Bone marrow (tissue), 2 donors: ENCODE measurements around the gene ISCU.
"Not testable (repeated sequence)": the region's sequence is repeated elsewhere in the genome, so short reads cannot be mapped to it uniquely, and the experiment has no call there.

ENCODE experiments used
- DNase-seq, 2 donors: peaks; one replicate each; lab custom pipeline; 2025; lab: John Stamatoyannopoulos, UW

Gene ISCU

GRCh38 chr12:108589028-108589839, 26.8 kb downstream of the ISCU start:
- no peak for DNase-seq

- DNase-seq: no peak
Observed at GRCh38 chr12:108589840-108590229, 27.4 kb downstream of the ISCU start.

DNA sequence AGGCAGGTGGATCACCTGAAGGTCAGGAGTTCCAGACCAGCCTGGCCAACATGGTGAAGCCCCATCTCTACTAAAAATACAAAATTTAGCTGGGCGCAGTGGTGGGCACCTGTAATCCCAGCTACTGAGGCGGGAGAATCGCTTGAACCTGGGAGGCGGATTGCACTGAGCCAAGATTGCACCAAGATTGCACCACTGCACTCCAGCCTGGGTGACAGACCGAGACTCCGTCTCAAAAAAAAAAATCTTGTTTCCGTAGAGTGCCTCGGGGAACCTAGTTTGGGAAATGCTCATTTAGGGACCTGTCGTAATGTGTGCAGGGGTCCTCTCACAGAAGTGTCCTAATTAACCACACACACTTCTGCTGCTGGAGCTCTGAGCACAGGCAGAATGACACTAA, 28.1 kb downstream of the ISCU start:
- not testable (repeated sequence) for DNase-seq

DNA sequence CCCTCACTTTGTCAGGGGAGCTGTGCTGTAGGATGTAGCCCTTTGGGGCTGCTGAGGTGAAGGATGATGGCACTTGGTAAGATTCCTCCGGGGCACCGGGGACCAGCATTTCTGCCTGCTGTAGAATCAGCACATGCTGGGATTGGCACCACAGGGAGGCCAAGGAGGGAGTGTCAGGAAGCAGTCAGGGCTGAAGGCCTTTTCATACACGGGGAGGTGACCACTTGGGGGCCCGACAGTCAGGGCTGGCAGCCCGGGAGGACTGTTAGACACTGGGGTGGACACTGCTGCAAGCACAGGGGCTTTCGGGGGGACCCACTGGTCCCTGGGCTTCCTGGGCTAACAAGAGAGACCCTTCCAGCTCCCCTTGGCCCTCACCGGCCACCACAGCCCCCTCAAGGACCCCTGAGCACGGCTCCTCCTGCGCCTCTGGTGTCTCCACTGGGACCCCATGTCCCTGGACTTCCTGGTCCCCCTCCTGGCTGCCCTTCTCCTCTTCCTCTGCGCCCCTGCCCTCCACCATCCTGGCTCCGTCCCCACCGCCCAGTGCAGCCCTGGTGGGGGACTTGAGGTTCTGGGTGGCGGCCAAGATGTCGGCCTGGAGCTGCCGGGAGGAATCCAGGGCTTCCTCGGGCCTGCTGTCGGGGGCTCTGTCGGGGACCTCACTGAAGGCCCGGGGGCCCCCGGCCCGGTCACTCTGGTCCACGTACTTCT, 29.0 kb downstream of the ISCU start:
- DNase-seq: no peak

DNA sequence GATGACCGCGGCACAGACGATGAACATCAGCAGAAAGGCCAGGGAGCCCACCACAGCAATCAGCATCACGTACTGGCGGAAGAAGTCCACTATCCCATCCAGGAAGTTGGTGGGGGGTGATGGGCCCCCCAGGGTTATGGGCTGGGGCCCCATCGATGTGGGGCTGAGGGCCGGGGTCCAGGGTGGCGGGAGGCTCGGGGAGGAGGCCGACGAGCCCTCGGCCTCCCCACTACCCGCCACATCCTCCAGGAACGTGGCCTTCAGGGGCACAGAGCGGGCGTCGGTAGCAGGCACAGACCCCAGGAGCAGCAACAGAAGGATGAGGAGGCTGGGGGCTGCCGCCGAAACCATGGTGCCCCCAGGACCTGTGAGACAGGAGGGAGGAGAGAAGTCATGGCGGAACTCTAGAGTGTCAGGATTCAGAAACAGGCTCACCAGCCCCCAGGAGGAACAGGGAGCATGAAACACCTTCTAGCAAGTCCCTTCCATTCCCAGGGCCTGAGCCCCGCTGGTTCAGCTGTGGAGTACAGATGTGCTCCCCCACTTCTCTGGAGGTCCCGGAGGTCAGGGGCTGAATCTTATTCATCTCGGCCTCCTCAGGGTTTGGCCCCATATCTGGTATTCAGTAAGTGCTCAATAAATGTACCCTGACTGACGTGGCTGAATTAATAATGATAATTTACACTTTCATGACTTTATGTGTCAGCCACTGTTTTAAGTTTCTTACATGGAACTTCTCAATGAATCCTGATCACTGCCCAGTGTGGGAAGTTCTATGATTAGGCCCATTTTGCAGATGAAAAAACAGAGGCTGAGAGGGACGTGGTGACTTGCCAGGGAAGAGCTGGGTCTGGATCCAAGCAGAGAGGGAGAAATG, 29.9 kb downstream of the ISCU start:
- no peak for DNase-seq

DNA sequence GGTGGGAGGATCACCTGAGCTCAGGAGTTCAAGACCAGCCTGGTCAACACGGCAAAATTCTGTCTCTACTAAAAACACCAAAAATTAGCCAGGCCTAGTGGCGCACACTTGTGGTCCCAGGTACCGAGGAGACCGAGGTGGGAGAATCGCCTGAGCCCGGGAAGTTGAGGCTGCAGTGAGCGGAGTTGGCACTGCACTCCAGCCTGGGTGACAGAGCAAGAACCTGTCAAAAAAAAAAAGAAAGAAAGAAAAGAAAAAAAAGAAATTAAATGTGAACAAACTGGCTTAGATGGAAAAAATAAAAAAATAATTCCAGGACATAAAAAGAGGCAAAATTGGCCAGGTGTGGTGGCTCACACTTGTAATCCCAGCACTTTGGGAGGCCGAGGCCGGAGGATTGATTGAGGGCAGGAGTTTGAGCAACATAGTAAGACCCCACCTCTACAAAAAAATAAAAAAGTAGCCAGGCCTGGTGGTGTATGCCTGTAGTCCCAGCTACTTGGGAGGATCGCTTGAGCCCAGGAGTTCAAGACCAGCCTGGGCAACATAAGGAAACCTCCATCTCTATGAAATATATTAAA, 32.0 kb downstream of the ISCU start:
- no peak for DNase-seq

DNA sequence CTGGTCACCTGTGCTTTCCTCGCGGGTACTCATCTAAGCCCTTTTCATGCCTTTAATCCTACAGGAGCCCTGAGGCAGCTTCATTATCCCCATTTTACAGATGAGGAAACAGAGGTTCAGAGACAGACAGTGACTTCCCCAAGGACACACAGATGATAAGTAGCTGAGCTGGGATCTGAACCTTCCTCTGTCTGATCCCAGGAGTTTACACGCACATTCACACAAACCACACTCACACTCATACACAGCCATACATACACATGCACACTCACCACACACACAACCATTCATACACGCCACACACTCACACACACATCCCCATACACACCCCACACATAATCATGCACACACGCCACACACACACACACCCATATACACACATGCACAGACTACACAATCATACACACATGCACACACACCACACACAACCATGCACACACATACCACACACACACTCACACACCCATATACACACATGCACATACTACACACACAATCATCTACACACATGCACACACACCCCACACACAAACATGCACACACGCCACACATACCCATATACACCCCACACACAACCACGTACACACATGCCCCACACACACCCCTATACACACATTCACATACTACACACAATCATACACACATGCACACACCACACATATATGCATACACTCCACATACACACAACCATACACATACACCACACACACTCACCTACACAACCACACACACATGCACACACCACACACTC, 32.7 kb downstream of the ISCU start:
- DNase-seq: no peak

GRCh38 chr12:108595711-108596647, 33.6 kb downstream of the ISCU start:
- no peak for DNase-seq

- DNase-seq: no peak
Observed at GRCh38 chr12:108596854-108597558, 34.6 kb downstream of the ISCU start.

- no peak for DNase-seq
Observed at GRCh38 chr12:108597559-108598471, 35.4 kb downstream of the ISCU start, which contains the start of gene TMEM119. TSS of gene TMEM119 (minus strand) at chr12:108598084. CDS start at chr12:108592383, 5,701 bp downstream.

DNA sequence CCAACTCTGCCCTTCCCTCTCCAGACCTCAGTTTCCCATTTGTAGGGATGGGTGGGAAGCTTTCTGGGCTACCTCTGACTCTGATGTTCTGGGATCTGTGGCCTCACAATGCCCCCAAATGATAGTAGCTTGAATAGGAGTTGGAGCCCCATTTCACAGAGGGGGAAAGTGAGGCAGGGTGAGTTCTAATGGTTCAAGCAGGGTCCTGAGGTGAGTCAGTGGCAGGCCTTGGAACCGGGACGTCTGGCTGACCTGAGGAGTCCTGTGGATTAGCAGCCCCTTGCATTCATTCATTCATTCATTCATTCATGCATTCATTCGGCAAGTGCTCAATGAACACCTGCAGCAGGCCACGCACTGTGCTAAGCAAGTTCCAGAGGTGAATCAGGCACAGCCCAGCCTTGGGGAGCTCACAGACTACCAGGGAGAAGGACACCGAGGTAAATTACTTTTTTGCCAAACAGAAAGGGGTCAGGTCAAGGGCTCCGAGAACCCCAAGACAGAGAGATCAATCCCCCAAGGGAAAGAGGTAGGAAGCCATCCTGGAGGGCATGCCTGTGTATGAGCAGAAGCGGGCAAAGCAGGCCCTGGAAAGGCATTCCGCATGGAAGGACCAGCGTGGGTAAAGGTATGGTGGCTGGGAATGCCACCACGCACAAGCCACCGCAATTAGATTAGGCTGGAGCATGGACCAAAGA, 36.3 kb downstream of the ISCU start:
- DNase-seq: no peak

DNA sequence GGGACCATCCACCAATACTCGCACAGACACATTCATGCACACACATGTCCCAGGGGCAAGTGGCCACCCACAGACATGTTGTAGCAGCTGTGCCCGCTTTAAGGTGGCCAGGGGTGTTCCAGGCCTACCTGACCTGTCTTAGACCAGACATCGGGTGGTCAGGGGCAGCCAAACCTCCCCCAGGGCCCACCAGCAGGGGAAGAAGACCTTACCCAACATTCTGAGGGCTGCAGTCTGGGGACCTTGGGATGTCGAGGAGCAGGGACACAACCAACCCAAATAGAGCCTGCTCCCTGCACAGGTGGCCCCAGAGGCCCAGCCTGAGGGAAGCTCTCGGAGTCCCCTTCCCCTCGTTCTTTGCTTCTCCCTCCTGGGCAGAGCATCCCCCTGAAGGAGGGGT, 37.1 kb downstream of the ISCU start:
- DNase-seq: no peak

DNA sequence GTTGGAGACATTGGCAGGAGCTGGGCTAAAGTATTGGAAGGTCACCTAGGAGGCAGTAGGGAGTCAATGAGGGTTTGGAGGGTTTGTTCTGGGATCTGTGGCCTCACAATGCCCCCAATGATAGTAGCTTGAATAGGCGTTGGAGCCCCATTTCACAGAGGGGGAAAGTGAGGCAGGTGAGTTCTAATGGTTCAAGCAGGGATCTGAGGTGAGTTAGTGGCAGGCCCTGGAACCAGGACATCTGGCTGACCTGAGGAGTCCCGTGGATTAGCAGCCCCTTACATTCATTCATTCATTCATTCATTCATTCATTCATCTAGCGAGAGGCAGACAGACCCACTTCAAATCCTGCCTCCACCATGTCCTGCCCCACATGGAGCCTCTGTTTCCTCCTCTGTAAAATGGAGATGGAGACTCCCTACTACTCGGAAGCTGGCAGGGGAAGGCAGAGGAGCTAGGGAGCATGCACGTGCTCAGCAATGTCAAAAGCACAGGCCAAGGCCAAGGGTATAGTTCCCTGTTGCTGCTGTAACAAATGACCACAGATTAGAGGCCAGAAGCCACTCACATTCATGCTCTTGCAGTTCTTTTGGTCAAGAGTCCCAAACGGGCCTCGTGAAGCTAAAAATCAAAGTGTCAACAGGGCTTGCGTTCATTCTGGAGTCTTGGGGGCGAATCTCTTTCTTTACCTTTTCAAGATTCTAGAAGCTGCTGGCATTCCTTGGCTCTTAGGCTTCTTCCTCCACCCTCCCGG, 37.7 kb downstream of the ISCU start:
- no peak for DNase-seq

- DNase-seq: no peak
Observed at GRCh38 chr12:108600702-108601007, 38.3 kb downstream of the ISCU start.

GRCh38 chr12:108602209-108602705, 39.9 kb downstream of the ISCU start:
- no peak for DNase-seq

- DNase-seq: no peak
Observed at GRCh38 chr12:108602976-108603704, 40.7 kb downstream of the ISCU start.
